NCI-H2171 (cell line): Measurements from ENCODE around the gene KCNJ6.
"Not testable (repeated sequence)": the region's sequence is repeated elsewhere in the genome, so short reads cannot be mapped to it uniquely, and the experiment has no call there.

Experiments
- DNase-seq: peaks from one replicate; lab custom pipeline; 2025; lab: John Stamatoyannopoulos, UW

KCNJ6 gene

DNA sequence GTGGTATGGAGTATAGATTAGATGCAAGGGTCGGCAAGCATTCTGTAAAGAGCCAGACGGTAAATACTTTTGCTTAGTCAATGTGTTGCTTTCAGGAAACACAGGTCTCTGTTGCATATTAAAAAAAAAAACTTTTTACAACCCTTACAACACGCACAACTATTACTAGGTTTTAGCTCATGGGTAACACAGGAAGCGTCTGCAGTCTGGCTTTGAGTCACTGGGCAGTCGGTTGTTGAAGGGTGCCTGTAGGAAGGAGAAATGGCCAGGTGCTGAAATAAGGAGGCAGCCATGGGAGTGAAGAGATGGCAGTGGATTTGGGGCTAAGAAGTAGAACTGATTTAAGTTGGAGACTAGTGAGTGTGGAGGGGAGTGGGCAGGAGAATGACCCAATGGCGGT lies 192.1 kb downstream of the KCNJ6 start:
- no peak for DNase-seq

DNA sequence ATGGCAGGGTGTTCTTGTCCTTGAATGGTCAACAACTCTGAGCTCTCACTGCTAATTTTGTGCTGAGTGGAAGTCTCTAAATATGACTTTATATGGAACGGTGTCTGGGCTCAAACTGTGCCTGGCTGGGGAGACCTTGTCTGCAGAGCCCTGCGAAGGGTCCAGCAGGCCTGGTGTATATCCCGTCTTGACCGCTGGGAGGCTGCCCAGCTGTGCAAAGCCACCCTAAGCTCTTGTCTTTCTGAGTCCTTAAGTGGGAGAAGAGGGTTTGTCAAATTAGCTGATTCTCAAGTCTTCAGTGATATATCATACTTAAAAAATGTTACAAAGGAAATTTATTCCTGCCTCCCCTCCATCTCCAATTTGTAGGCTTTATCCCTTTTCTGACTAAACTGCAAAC lies 198.7 kb downstream of the KCNJ6 start:
- no peak for DNase-seq

DNA sequence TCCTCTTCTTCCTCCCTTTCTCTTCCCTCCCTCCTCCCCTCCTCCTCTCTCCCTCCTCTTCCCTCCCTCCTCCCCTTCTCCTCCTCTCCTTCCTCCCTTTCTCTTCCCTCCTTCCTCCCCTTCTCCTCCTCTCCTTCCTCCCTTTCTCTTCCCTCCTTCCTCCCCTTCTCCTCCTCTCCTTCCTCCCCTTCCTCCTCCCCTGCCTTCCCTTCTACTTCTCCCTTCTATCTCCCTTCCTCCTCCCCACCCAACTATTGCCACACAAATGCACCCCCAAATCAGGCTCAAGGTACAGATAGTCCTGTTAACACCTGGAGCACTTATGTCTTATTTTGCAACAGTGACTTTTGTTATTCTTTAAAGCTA lies 203.7 kb downstream of the KCNJ6 start:
- DNase-seq, result not testable (repeated sequence)

DNA sequence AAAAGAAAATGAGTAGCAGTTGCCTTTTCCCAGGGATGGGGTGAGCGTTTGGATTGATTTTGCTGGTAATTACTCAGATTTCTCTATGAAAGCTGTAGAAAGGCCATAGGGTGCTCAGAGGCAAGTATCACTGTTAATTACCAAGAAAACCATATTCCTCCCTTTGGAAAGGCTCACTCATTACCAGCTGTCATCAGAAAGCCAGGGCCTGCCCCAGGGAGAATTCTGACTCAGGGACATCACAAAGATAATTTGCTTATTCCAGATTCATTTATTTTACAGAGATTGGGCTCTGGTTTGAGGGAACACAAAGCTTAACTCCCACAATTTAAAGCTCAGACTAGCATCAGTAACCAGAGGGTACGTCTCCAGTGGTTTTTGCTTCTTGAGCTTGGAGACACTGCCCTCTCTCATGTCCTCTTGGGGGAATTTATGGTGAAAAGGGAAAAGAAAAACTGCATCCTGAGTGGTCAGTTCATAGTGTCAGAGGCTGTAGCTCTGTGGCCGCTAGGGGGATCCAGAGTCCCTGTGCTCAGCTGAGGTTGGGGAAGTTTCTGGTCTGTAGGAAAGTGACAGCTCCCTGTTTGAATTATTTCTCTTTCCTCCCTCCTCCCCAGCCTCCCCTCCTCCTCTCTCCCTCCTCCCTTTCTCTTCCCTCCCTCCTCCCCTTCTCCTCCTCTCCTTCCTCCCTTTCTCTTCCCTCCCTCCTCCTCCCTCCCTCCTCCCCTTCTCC lies 204.3 kb downstream of the KCNJ6 start:
- no peak for DNase-seq

DNA sequence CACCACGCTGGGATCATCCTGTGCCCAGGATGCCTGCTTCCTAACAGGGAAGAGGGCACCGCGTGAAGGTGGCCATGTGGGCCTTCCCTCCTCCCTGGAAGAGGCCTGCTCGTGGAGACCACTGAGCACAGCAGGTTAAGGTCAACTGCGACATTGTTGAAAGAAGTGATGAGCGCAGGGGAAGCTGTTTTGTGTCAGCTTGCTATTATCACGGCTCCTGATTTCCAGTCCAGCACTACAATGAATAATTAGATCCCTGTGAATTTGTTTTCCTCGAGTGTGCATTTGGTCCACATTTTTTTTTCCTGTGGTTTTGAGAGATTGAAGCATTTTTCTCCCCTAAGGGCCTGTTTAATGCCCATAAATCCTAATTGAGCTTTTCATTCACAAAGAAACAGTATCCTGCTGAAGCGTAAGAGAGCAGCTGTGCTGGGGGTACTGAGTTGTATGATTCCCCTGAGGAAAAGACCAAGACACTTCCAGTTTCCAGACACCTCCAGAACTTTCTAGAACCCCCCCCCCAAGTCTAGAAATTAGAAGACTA lies 204.9 kb downstream of the KCNJ6 start:
- DNase-seq, result peak; percentile 64

DNA sequence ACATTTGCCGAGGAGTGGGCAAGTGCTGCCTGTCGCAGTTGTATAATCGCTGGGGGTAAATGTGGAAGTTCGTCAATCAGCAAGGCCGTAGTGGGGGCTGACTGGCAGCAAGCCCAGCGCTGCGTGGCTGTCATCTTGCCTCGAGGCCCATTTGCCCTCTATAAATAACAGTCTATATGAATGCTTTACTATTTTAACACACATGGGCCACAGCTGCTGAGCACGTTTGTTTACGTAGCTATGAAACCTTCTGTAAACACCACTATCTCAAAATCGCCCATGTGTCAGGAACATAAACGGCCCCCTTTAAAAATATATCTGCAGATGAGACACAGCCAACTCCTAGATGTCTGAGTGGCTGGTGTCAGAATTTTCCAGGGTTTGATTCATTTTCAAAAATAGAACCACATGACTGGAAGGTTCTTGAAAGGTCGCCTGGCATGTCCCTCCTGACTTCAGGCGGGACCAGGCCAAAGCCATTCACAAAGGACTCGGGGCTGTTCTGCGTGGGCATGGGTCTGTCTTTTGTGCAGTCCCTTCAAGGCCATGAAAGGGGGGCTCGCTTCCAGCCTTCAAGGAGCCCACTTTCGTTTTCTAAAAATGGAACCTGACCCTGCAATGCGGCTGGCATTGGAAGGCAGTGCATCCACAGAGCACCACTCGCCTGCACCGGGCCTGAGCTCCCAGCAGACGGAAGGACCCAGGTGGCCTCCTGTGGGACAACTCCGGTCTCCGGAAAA lies 205.5 kb downstream of the KCNJ6 start:
- no peak for DNase-seq

DNA sequence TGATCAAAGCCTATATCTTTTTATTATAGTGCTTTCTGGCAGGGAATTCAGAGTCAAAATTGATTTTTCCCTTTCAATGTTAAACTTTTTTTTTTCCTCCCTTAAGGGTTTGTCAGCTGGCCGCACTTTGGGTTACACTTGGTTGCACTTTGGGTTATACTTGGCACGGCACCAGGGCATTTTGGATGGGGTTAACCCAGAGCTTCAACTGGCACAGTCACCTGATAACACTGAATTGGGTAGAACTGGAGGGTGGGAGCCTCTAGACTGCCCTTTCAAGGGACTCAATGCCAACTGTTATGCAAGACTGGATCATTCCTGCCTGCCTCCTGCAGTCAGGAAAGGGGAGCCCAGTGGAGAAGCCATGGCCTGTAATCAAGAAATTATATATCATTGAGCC lies 211.5 kb downstream of the KCNJ6 start:
- DNase-seq, result no peak

DNA sequence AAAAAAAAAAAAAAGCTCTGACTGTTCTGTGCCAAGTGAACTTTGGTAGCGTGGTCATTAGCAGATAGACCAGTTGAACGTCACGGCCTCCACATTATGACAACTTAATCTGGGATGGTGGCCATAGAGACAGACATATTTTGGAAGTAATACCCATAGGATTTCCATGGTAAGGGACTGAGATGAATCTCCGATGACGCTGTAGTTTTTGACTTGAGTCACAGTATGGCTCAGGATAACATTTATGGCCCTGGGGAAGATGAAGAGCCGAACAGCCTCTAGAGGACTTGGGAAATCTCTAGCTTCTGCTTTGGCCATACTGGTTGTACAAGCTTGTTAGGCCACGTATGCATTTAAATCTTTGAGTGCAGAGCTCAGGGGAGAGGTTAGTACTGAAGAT lies 214.0 kb downstream of the KCNJ6 start:
- DNase-seq, result no peak

DNA sequence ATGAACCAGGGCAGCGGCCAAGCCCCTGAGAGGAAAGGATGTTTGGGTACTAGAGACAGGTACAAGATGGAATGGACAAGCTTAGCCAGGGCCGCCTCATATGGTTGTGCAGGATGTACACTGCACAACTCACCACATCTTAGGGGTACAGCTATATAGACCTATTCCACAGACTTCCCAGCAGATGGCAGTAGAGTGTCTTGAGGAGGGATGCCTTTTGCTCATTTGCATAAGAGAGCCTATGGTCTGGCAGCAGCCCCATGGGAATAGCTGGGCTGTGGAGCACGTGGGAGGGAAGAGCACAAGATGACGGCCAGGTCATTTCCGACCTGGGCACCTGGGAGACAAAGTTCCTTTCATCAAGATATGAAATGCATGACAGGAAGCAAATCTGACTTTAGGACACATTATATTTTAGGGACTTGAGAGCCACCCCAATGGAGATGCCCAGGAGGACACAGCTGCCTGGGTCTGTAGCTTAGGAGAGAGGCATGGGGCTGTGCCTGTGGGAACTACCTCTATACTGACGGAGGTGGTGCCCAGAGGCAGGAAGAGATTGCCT lies 215.5 kb downstream of the KCNJ6 start:
- DNase-seq, result peak; percentile 44

DNA sequence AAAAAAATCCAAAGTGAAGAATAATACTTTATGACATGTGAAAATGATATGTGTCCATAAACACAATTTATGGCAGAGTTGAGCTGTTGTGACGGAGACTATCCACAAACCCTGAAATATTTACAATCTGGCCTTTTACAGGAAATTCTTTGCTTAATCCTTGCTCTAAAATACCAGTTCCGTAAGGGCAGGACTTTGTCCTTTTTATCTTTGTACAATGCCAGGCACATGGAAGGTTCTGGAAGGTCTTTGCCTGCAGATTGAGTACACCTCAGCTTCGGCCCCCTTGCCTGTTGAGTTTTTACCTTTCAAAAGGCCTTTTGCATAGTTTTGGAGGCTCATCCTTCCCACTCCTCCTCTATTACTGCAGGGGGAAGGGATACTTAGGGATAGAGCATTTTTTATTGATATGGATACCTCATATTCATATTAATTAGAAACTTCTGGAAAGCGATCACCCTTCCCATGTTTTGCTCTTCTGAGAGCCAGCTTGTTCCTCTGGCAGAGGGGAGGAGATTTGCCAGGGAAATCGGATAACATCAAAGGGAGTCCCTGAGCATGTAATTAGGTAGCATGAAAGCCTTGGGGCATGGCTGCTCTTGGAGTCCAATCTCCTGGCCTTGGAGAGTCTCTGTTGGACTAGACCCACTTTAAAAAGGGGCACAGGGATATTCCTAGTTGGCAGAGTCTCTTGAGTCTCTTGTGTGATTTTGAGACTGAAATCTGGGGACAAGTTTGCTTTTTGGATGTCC lies 217.1 kb downstream of the KCNJ6 start:
- DNase-seq, result no peak

DNA sequence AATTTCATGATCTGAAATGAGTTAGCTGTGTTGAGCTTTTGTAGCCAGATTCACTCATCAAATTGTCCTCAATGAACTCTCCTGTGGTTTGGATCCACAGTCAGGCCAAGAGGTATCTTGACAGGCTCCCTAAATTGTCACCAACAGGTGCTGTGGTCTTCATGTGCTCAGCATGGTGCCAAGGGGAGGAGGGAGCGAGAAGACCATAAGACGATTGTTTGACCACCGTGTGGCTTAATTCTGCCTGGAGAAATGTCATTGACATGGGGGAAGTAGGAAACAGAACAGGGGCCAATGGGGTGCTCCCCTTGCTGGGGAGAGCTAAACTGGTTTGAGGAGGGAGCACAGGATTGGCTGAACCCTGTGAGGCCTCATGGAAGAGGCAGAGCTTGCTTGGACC lies 219.3 kb downstream of the KCNJ6 start:
- DNase-seq, result no peak

DNA sequence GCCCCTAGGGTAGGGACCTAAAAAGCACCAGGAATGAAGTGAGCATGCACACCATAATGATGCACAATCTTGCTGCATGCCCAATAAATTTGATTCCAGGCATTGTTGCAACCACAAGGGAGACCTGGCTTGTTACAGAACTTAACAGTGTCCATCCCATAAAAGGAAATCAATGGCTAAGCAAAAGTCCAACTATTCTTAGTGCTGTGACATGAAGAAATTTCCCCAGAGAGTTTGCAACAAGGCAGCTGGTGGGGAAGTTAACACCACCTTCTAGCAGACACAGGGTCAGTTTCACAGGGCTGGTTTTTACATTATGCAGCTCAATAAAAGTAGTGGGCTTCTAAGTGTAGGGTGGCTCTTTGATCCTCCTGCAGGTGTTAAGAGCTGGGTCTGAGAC lies 221.1 kb downstream of the KCNJ6 start:
- DNase-seq, result no peak

DNA sequence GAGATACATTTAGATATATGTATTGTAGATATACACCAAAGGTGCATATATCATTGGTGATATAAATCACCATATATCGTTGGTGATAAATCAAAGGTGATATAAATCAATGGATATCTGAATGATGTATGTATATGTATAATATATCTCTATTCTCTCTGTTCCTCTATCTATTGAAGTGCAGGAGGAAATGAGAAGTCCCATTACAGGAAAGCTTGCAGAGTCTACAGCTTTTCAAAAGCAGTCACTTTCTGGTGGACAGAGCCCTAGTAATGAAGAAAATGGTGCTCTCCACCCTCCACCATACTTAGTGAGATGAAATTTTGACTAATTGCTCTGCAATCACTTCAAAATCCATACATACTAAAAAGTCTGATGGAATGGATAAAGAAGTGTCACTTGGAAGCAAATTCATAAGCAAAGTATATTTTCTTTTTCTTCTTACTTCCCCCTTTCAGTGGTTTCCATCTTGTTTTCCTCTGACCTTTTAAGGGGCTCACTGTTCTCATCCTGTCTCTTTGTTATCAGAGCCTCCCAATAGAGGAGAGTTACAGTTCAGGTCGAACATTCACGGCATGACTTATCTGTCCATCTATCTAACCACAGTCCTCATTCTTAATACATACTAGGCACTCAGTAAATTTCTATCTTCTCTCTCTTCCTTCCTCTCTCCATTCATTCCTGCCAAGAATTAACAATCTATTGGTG lies 227.2 kb downstream of the KCNJ6 start:
- DNase-seq, result no peak

DNA sequence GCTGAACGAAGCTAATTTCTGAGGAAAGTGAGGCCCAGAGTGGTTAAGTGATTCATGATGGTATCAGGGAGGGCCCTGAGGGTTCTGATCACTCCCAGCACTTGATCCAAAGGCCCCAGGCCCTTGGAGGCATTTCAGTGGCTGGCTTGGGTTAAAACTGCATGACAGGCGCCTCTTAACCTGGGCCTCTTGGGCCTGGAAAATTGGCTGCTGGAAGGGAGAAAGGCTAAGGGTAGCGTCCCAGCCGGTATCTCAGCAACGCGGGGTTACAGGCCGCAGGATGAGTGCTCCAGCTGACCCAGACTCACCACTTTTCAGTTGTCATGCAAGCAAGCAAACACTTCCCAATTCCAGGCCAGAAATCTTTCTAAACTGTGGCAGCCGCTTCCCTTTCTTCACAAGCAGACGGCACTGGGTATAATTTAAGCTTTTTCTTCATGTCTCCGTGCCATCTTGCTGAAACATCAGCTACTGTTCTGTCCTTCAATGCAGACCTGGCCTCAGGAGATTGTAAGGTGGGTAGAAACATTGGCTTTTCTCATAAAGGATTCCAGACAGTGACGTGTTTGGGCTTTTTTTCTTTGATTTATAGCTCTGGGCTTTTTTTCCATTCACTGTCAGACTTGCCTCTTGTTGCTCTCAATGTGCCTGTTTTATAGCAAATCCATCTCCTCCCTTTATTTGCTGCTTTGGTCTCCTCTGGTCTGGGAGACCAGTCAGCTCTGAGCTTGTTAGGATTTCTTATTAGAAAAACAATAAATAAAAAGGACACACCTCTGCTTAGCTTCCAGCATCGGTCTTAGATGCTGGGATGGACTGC lies 229.1 kb downstream of the KCNJ6 start:
- no peak for DNase-seq

DNA sequence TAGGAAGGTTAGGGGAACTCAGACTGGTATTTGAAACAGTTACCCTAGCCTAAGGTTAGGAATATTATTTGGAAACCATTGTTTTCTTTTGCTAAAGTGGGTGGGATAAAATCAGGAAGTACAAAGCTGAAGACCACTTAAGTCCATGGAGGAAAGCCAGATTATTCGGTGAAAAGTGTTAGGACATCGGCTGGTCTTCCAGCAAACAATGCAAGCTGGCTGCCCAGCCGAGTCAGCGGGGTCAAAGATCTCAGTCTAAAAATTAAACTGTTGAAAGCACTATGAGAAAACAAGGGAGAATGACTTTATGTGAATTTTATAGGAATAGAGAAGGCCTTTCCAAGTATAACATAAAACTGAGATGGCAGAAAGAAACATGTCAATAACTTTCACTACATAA lies 231.7 kb downstream of the KCNJ6 start:
- no peak for DNase-seq

DNA sequence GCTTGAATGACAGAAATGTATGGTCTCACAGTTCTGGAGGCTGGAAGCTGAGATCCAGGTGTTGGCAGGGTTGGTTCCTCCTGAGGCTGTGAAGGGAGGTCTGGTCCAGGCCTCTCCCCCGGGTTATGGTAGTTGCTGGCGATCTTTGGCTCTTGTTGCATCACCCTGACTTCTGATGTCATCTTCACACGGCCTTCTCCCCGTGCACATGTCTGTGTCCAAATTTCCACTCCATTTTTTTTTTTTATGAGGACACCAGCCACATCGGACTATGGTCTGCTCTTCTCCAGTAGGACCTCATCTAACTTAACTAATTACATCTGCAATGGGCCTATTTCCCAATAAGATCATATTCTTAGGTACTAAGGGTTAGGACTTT lies 232.2 kb downstream of the KCNJ6 start:
- DNase-seq, result no peak

DNA sequence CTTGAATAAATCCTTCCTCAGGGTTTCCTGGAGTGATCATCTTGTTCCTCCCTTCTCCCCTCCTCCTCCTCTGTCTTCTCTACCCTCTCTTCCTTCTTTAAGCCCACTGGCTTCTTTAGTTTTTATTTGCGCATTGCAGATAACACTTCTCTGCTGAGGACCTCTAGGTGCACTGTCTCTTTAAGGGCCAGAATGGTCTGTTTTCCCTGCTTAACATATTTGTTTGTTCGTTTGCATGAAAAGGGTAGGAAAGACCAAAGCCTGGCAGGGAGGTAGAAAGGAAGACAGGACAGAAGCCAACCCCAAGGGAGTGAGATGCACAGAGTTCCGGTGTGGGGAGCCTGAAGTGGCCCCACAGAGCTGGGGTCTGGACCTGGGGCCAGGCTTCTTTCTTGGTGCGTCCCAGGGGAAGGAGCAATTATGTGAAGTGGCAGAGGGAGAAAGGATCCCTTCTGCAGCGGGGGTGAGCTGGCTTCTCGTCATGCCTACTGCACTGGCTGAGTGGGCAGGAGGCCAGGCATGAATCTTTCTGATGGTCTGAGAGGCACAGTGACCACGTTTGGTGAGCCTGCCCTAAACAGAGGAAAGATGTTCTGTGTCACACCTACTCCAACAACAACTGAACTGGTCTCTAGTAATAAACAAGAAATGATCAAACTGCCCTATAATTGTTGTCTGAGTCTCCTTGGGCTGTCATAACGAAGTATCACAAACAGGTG lies 232.7 kb downstream of the KCNJ6 start:
- DNase-seq, result no peak

DNA sequence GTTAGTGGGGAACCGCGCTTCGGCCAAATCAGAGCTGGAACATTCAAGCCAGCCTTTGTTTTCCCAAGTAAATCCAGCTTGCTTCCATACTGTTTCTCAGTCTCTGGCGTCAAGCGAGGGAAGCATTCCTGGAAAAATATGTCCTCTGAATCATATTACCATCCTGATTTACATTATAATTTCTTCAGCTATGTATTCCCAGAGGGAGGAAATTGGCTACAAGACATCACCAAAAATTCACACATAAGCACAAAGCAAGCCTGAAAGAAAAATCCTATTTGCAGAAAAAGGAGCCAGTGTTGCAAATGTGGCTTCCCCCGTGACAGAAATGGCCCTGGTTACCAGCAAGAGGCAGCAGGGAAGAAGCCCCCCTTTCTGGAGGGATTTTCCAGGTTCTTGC lies 233.3 kb downstream of the KCNJ6 start:
- DNase-seq, result no peak

DNA sequence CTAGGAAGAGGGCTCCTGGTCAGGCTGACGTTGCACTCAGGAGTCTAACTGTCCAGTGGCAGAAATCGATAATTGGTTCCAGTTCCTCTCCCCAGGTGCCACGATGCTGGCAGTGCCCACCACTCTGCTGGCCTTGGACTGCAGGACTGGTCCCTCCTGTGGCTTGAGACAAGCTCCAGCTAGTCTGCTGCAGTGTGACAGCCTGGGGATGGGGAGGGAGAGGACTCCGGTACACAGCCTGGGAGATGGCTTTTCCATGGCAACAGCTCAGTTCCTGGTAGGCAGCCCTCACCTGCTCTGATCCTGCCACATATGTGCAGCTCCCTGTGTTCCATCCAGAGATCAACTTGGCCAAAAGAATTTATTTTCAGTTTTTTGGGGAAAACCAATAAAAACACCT lies 239.3 kb downstream of the KCNJ6 start:
- no peak for DNase-seq

DNA sequence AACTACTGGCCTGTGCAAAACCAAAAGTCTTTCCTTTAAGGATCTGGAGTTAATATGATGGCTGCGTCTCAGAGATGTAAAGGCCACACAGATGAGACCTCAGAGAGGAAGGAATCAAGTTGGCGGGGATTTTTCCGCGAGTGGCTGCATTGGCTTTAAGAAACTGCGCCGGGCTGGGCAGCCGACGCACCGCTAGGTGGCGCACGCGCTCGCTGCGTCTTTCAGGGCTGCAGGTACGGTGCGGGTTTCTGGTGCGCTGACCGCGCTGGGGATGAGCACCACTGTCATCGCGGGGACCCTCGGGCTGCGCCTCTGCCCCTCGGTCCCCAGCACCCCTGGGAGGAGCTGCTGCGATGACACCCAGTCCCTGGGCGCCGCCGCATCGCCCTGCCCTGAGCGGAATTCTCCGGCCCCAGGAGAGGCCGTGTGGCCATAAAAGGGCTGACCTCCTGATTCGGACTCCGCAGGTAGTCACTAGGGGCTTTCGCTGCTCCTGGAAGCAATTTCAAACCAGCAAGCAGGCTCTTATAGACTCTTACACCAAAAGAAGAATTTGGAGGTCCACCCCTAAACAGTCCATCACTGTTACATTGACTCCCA lies 241.0 kb downstream of the KCNJ6 start:
- DNase-seq, result peak; percentile 22
